Activated CD4-positive, CD25-positive, alpha-beta regulatory T cell treated with anti-CD3 and anti-CD28 coated beads, Interleukin-2, amount 50 U/mL, for 72 hours (primary cell): ENCODE results near the gene ZNF658.
"Not testable (repeated sequence)": the region's sequence is repeated elsewhere in the genome, so short reads cannot be mapped to it uniquely, and the experiment has no call there.

ENCODE experiments used
- DNase-seq: peaks from one replicate; pipeline ENCODE4 v3.0.0; 2021

The ZNF658 gene

DNA sequence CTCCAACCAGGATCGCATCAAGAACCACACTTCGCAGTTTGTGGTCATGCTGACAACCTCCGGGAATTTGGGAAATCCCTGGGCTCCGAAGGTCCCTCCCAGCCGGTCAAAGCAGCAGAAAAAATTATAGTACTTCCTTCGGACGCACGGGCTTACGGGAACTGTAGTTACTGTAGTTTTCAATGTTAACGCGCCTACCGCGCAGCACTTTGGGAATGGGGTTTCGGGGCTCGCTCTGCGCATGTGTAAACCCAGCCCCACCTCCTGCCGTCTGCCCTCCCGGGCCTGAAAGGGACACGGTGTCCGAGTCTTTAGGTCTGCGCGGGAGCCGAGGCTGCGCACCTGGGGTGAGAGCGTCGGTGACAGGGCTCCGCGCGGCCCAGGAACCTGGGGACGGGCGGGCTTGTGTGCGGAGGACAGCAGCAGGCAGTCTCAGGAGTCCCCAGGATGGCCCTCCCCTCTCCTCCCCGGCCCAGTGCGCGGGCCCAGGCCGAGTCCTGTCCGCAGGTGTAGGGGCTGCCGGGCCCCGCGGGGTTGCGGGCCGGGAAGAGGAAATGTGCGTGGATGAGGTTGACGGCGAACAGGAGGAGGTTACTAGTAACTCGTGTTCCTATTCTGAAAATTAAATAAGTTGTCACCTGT lies at the start of gene ZNF658:
Gene ZNF658, plus strand, starts transcription at position 236 of the 642 bp plus-strand sequence. CDS start 2,837 bp downstream, outside the sequence.
- DNase-seq = peak; percentile 67

DNA sequence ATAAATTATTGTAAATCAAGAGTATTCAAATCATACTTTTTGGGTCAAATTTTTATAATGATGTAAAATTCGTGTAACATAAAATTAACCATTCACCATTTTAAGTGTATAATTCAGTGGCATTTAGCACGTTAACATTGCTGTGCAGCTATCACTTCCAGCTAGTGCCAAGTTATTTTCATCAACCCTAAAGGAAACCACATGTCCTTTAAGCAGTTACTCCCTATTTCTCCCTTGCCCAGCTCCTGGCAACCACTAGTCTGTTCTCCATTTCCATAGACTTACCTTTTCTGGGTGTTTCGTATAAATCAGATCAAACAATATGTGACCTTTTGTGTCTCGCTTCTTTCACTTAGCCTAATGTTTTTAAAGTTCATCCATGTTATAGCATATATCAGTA lies 38.8 kb upstream of the ZNF658 start:
- DNase-seq = not testable (repeated sequence)

DNA sequence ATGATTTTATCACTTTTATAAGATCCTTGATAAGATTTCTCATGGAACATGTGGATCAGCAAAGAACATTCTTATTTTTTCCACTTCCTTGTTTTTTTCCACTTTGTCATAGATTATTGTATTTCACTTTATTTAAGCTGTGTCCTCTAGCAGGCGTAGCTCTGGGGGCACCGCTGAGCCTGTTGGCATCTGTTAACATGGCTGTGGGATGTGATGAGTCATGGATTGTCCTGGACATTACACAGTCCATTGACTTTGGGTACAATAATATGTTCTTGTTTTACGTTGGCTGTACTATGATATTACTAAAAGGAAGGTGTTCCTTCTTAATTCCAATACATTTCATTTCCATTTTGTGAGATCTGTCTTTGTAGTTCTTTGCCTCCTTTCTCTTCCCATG lies 31.9 kb upstream of the ZNF658 start:
- DNase-seq = not testable (repeated sequence)

DNA sequence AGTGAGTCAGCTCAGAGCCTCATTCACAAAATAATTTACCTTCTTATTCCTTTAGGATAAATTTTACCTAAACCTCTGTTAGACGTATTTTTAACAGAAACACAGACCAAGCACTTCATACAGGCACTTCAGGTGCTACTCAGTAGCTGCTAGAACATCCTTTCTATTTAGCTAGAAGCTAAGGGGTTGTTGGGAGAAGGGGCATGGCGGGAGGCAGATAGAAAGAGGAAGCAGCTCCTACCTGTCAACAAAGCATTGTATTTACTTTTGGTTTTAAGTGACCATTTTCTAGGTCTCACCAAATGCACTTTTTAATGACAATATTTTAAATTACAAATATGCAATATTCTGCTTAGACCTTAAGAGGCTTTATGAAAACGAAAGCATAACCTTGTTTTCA lies 19.9 kb upstream of the ZNF658 start:
- not testable (repeated sequence) for DNase-seq

DNA sequence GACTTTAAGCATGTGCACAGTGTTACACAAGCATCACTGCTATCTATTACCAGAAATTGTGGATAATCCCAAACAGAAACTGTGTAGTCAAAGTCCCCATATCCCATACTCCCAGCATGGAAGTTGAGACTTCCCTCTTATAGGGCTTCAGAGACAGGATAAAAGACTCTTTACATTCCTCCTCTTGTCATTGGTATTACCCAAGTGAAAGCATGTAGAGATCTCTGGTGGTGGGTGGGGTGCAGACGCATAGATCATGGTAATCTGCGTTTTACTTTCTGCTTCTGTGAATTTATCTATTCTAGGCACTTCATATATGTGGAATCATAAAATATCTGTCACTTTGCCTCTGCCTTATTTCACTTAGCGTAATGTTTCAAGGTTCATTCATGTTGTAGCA lies 18.7 kb upstream of the ZNF658 start:
- DNase-seq = not testable (repeated sequence)

DNA sequence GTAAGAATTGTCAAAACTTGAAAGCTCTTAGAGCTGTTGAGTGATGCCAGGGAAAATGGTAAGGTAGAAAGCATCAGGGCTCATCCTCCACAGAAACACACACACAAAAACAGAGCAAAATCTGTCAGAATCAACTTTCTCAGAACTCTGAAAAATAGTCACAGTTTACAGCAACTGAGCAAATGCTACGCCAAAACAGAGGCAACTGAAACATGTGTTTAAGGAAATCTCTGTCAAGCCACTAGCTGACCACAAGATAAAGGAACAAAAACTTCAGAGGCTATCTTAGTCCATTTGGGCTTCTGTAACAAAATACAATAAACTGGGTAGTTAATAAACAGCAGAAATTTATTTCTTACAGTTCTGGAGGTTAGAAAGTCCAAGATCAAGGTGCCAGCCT lies 10.2 kb upstream of the ZNF658 start:
- DNase-seq = not testable (repeated sequence)

DNA sequence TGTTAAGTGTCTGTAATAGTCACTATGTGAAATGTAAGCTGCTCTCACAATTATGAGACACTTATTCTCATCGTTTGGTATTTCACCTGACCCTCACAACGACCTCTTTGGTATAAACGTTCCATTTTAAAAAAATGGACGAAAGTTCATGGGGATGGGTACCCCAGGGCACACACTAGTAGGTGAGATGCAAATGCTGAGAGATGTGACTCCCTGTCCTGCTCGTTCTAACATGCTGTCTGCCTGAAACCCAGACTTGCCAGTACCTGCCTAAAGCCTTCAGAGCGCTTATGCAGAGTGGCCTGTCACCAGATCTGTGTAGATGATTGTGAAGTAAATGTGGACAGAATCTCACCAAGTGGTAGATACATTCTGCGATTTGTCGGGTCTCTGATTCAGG lies 616 bp downstream of the ZNF658 start:
- DNase-seq = not testable (repeated sequence)

DNA sequence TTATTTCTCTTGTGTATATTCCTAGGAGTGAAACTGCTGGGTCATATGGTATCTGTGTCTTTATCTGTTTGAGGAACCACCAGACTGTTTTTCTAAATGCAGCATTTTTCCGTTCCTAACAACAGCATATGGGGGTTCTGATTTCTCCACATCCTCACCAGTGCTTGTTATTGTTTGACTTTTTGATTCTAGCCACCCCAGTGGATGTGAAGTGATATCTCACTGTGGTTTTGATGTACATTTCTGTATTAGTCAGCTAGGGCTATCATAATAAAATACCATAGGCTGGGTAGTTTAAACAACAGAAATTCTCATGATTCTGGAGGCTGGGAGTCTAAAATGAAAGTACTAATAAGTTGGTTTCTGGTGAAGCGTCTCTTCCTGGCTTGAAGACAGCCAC lies 9.0 kb downstream of the ZNF658 start:
- not testable (repeated sequence) for DNase-seq

DNA sequence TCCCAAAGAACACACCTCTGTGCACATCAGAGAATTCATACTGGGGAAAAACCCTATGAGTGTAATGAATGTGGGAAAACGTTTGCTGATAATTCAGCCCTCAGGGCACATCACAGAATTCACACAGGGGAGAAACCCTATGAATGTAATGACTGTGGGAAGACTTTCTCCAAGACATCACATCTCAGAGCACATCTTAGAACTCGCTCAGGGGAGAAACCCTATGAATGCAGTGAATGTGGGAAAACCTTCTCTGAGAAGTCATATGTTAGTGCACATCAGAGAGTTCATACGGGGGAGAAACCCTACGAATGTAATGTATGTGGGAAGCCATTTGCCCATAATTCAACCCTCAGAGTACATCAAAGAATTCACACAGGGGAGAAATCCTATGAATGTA lies 19.5 kb downstream of the ZNF658 start:
- not testable (repeated sequence) for DNase-seq

DNA sequence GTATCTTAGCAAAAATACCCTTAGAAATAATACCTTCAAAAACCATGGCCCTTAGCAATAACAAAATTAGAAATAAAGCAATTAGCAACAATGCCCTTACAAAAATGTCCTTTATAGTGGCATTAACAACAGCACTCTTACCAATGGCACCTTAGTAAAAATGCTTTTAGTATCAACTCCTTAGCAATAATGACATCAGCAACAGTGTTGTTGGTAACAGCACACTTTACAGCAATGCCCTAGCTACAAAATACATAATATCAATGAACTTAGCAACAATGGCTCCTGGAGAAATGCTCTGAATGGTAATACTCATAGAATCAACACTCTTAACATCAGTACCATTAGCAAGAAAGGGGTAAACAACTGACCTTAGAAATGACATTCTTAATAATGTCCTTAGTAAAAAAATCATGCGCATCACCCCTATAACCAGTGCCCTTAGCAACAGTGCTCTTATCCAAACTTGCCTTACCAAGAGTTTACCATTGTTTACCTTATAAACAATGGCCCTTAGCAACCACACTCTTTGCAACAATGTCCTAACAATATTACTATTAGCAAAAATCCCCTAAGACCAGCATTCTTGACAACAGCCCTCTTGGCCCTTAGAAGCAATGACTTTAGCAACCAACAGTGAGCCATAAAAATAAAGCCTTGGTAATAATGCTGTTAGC lies 35.8 kb downstream of the ZNF658 start:
- DNase-seq = not testable (repeated sequence)

DNA sequence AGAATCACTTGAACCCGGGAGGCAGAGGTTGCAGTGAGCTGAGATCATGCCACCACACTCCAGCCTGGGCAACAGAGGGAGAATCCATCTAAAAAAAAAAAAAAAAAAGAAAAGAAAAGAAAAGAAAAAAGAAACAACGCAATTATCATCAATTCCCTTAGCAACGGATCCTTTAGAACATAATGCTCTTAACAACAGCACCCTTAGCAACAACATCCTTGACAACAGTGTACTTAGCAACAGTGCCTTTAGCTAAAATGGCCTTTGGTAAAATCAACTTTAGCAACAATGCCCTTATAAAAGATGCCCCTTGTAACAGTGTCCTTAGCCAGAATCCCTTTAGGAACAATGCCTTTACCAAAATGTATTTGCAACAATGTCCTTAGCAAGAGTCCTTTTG lies 37.1 kb downstream of the ZNF658 start:
- not testable (repeated sequence) for DNase-seq

DNA sequence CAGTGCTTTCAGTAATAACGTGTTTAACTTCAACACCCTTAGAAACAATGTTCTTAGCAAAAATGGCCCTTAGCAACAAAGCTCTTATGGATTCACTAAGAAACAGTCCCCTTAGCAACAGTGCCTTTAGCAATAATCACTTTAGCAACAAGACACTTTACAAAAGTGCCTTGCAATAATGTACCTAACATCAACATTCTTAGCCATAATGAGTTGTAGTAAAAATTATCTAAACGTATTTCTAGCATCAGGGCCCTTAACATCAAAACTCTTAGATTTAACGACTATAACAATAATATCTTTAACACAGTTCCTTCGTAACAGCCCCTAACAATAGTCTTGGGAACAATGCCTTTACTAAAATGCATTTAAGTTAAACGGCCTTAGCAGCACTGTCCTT lies 37.8 kb downstream of the ZNF658 start:
- DNase-seq = not testable (repeated sequence)

DNA sequence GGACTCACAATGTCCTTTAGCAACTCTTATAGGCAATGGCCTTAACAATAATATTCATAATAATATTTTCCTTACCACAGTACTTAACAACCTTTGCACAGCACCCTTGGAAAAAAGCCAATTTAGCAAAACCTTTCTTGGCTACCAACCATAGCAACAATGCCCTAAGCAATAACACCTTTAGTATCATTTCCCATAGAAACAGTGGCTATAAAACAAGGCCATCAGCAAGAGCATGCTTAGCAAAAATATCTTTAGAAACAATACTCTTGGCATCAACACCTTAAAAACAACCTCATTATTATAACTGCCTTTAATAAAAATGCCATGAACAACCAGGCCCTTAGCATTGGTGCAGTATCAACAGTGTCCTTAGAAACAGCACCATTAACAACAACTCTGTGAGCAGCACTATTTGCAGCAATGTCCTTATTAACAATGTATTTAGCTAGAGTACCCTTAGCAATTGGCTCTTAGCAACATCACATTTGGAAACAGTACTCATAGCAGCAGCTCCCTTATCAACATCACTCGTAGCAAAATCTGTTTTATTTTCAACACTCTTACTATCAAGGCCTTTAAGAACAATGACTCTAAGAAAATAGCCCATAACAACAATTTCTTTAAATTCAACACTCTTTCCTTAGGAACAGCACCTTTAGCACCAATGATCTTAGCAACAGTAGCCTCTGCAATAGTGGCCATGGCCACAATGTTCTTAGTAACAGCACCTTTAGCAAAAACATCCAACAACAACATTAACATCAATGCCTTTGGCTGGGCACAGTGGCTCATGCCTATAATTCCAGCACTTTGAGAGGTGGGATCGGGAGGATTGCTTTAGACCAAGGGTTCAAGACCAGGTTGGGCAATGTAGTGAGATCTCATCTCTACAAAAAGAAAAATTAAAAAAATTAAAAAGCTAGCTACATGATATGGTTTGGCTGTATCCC lies 39.6 kb downstream of the ZNF658 start:
- DNase-seq = not testable (repeated sequence)

DNA sequence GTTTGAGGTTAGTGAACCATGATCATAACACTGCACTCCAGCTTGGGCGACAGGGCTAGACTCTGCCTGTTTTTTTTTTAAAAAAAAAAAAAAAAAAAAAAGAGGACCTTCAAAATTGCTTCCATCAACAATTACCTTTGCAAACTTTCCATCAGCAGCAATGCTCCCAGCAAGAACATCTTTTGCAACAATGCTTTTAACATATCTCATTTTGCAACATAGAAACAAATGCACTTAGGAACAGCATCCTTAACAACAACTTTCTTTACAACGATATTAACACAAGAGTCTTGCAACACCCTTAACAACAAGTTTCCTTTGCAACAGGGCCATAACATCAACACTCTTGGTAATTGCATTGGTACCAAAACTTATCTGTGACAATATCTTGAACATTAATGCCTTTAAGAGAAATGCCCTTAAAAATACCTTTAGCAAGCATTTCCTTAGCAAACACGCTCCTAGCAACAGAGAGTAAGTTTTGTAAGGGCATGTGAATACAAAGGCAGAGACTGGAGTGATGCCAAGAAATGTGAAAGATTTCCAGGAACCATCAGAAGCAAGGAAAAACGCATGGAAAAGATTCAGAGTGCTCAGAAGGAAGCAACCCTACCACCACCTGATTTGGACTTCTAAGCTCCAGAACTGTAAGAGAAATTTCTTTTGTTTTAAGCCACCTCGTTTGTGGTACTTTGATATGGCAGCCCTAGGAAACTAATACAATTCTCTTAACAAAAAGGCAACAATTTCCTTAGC lies 42.1 kb downstream of the ZNF658 start:
- not testable (repeated sequence) for DNase-seq

DNA sequence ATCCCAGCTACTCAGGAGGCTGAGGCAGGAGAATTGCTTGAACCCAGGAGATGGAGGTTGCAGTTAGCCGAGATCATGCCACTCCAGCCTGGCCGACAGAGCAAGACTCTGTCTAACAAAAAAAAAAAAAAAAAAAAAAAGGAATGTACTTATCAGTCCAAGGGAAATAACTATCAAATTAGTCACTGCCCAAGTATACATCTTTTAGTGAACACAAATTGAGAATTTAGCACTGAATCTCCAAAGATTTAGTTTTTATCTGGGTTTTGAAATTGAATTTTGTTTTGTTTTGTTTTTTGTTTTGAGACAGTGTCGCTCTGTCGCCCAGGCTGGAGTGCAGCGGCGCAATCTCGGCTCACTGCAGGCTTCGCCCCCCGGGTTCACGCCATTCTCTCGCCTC lies 52.1 kb downstream of the ZNF658 start:
- DNase-seq = not testable (repeated sequence)
